HFF-Myc (cell line): ENCODE results near the gene CYLC2.

Experiments used
- DNase-seq: peaks from one replicate; pipeline ENCODE4 v3.0.0-alpha.2; 2011; ENCODE audit warnings: low read depth; ENCODE audit errors: extremely low read depth
- H3K4me3 ChIP-seq: replicated peaks from 2 replicates; pipeline ENCODE4 v1.5.1; 2011; ENCODE audit warnings: low read depth, mild to moderate bottlenecking, control low read depth, low read length
- TF ChIP-seq, protein P1 (sequence below): IDR thresholded peaks from 2 replicates; pipeline ENCODE4 v1.5.1; 2012; ENCODE audit warnings: mild to moderate bottlenecking, low read depth, low read length, control low read depth; ENCODE audit errors: missing control alignments

The CYLC2 gene

GRCh38 chr9:103037508-103038477 is 42.7 kb downstream of the CYLC2 start:
- TF ChIP-seq, protein P1, sequence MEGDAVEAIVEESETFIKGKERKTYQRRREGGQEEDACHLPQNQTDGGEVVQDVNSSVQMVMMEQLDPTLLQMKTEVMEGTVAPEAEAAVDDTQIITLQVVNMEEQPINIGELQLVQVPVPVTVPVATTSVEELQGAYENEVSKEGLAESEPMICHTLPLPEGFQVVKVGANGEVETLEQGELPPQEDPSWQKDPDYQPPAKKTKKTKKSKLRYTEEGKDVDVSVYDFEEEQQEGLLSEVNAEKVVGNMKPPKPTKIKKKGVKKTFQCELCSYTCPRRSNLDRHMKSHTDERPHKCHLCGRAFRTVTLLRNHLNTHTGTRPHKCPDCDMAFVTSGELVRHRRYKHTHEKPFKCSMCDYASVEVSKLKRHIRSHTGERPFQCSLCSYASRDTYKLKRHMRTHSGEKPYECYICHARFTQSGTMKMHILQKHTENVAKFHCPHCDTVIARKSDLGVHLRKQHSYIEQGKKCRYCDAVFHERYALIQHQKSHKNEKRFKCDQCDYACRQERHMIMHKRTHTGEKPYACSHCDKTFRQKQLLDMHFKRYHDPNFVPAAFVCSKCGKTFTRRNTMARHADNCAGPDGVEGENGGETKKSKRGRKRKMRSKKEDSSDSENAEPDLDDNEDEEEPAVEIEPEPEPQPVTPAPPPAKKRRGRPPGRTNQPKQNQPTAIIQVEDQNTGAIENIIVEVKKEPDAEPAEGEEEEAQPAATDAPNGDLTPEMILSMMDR: no peak
- DNase-seq: no peak
- H3K4me3 ChIP-seq: no peak overlapping the region

GRCh38 chr9:103041961-103042360 is 46.8 kb downstream of the CYLC2 start:
- TF ChIP-seq, protein P1: no peak
- no peak overlapping the region for H3K4me3 ChIP-seq
- no peak for DNase-seq
